Gastrocnemius medialis (tissue), 4 donors: ENCODE results near the gene ATPAF2.

ENCODE experiments used
- CTCF ChIP-seq, 5 experiments: fragments of 450-650 bp in 3 of 5; fragments of 200-600 bp in 2 of 5; sonication (generic) in 2 of 5; IDR thresholded peaks in 4 of 5; conservative IDR thresholded peaks in 1 of 5; 1 replicate in 4 of 5; 2 replicates in 1 of 5; pipeline ENCODE4 v1.5.1; 2016 to 2019; ENCODE audit warnings: antibody characterized with exemption in 5 of 5, mild to moderate bottlenecking in 3 of 5, moderate library complexity in 3 of 5
- POLR2A ChIP-seq, 2 donors: fragments of 450-650 bp; IDR thresholded peaks; one replicate each; pipeline ENCODE4 v1.6.1; 2017; ENCODE audit warnings: antibody characterized with exemption in 2 of 2, mild to moderate bottlenecking in 2 of 2, moderate library complexity in 2 of 2

- TF ChIP-seq POLR2A (IDR thresholded peaks at IDR 0.05) (no peak), CTCF (IDR thresholded peaks at IDR 0.05 in 4 of 5, conservative IDR thresholded peaks at IDR 0.05 in 1 of 5) (peak; percentile 16 to 50 (median 39))
Observed at GRCh38 chr17:18064053-18064452, 25.1 kb upstream of the ATPAF2 start.
